Aorta (tissue), 5 donors: ENCODE measurements around the gene RFC5. TPM values are rescaled to one million over a fixed set of nuclear protein-coding genes. Genes with fewer than 3 reads are reported as not detected.

ENCODE experiments used
- ATAC-seq: fragments of 200-7000 bp; cut with Tn5 transposase; one replicate; pipeline ENCODE4 v1.9.1; 2022; ENCODE audit warnings: moderate library complexity; ENCODE audit not compliant: low FRiP score
- DNase-seq, 2 donors: peaks; one replicate each; pipeline ENCODE4 v3.0.0-alpha.2; 2020
- H3K27ac ChIP-seq, 2 donors: one replicate each; pipeline ENCODE4 v1.5.1; 2013; ENCODE audit warnings: low read length in 2 of 2, mild to moderate bottlenecking in 2 of 2, moderate library complexity in 2 of 2, control low read depth in 1 of 2, inconsistent platforms in 1 of 2, low read depth in 1 of 2
- H3K27me3 ChIP-seq, 2 donors: one replicate each; pipeline ENCODE4 v1.6.1; 2013; ENCODE audit warnings: control low read depth in 1 of 2, low read length in 1 of 2, mild to moderate bottlenecking in 1 of 2, moderate library complexity in 1 of 2; ENCODE audit not compliant: insufficient read depth in 2 of 2, control insufficient read depth in 1 of 2
- H3K36me3 ChIP-seq, 2 donors: one replicate each; pipeline ENCODE4 v1.6.1; 2013; ENCODE audit warnings: control low read depth in 1 of 2, low read length in 1 of 2, mild to moderate bottlenecking in 1 of 2; ENCODE audit not compliant: insufficient read depth in 2 of 2, control insufficient read depth in 1 of 2
- H3K4me1 ChIP-seq, 2 donors: one replicate each; pipeline ENCODE4 v1.6.1; 2013; ENCODE audit warnings: low read length in 2 of 2, control low read depth in 1 of 2, mild to moderate bottlenecking in 1 of 2, moderate library complexity in 1 of 2; ENCODE audit not compliant: insufficient read depth in 2 of 2, control insufficient read depth in 1 of 2
- H3K4me3 ChIP-seq, 2 donors: one replicate each; pipeline ENCODE4 v1.5.1; 2013; ENCODE audit warnings: low read length in 2 of 2, control low read depth in 1 of 2, mild to moderate bottlenecking in 1 of 2
- H3K9me3 ChIP-seq: one replicate; pipeline ENCODE4 v1.6.1; 2013; ENCODE audit warnings: mild to moderate bottlenecking, low read length; ENCODE audit not compliant: control insufficient read depth
- WGBS, 2 donors: extraction: QIAGEN DNeasy Blood & Tissue Kit; methylation state at CpG; one replicate each; pipeline ENCODE4 v1.1.7; 2013; 5-methylcytosine and 5-hydroxymethylcytosine counted together
- intact Hi-C, 2 donors: fragments of 100-400 bp; cut with DNase I; formaldehyde crosslinking; loops; one replicate each; pipeline versions ENCODE4 v1.14.2 to v1.15.0; 2022
- polyA plus RNA-seq, 2 donors: library from polyadenylated mRNA; stranded (reverse); fragments of 200-250 nt; gene quantifications; one replicate each; pipeline ENCODE4 v1.2.3, GENCODE V29; 2013
- total RNA-seq, 2 donors: library from RNA; stranded (reverse); fragmentation: NEBNext Ultra II Directional; extraction: Animal tissue kit (Norgen Biotek cat#: 25700); gene quantifications; one replicate each; pipeline ENCODE4 v1.2.1, GENCODE V29; 2021
- donor health status: healthy with polysubstance abuse.
- donor health status: Bipolar disorder and iron deficiency.
- donor health status: DM: no; HTN: no; CAD: no.
- donor health status: DM: no; HTN: no; CAD: no.
- donor health status: DM: yes; HTN: yes; CAD: no.

Gene RFC5
- total and polyA plus RNA-seq, 4 donors, result 5.7 to 12.0 (median 7.1) TPM

DNA sequence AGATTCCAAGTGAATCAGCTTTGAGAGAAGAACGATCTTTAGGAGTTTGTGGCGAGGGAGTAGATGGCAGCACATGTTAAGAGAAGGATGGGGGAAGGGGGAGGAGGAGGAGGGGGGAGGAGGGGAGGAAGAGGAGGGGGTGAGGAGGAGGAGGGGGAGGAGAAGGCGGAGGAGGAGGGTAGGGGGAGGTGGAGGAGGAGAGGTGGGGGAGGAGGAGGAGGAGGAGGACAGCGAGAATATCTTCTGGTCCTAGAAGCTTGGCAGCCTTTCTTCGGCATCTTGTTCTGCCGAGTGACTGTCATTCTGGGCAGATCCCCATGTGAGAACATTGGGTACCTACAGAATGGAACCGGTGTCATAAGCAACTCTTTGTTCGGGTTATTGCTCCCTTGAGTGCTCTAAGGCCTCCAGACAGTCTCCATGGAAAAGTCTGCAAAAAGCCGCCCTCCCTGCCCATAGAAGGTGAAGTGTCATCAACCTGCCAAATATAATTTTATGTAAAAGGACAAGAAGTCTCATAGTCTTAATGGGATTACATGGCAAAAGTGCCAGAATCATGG is 6.9 kb downstream of the RFC5 start:
- 78 to 82% methylated on average over 9 of the region's 9 CpGs for WGBS, 2 donors
- Histone ChIP-seq H3K9me3 (no peaks in the 10 kb centered on the region), H3K27me3 (no peaks in the 10 kb centered on the region), H3K36me3 (peaks cover 0 to 6% of the 10 kb centered on the region in 2 donors), H3K27ac (no peak overlapping the region), H3K4me3 (no peak overlapping the region), H3K4me1 (no peaks in the 10 kb centered on the region)
- ATAC-seq (no peak), DNase-seq (no peak)
- intact Hi-C loops, result no loop called here

DNA sequence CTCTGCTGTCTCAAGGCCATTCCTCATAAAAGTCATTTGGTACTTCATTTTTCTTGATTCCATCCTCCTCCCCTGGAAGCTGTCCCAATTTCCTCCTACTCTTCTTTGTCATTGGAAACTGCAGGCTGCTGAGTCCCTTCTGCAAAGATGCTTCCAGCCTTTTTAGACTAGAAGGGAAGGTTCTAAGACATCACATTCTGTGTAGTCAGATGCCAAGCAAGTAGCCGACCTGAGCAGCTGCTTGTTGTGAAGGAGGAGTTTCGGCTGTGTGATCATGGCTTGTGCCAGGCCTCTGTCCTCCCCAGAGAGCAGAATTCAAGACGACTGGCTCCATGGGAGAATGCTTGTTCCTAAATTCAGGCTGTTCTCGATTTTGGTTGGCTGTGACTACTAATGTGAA is 8.7 kb downstream of the RFC5 start:
- H3K4me1 ChIP-seq, result no peaks in the 10 kb centered on the region
- H3K4me3 ChIP-seq, result no peak overlapping the region
- H3K36me3 ChIP-seq, result peaks cover 0 to 5% of the 10 kb centered on the region in 2 donors
- H3K27me3 ChIP-seq, result no peaks in the 10 kb centered on the region
- H3K27ac ChIP-seq, result no peak overlapping the region
- H3K9me3 ChIP-seq, result no peaks in the 10 kb centered on the region
- intact Hi-C loops, result no loop called here
- 66 to 67% methylated on average over 4 of the region's 4 CpGs for WGBS, 2 donors
- DNase-seq (no peak), ATAC-seq (no peak)

DNA sequence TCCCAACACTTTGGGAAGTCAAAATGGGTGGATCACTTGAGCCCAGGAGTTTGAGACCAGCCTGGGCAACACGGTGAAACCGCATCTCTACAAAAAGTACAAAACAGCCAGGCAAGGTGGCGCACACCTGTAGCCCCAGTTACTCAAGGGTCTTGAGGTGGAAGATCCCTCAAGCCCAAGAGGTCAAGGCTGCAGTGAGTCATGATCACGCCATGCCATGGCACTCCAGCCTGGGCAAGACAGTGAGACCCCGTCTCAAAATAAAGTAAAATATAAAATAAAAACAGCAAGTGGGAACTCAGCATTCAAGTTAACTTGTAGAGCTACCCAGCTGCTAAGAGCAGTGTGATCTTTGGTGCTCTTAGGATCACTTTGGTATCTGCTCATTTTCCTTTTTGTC is 12.7 kb downstream of the RFC5 start:
- DNase-seq (no peak), ATAC-seq (no peak)
- Histone ChIP-seq H3K4me1 (no peaks in the 10 kb centered on the region), H3K27me3 (no peaks in the 10 kb centered on the region), H3K4me3 (no peak overlapping the region), H3K27ac (no peak overlapping the region), H3K36me3 (peaks cover 0 to 19% of the 10 kb centered on the region in 2 donors), H3K9me3 (no peaks in the 10 kb centered on the region)
- 94 to 97% methylated on average over 5 of the region's 5 CpGs for WGBS, 2 donors
- intact Hi-C loops, result no loop called here

DNA sequence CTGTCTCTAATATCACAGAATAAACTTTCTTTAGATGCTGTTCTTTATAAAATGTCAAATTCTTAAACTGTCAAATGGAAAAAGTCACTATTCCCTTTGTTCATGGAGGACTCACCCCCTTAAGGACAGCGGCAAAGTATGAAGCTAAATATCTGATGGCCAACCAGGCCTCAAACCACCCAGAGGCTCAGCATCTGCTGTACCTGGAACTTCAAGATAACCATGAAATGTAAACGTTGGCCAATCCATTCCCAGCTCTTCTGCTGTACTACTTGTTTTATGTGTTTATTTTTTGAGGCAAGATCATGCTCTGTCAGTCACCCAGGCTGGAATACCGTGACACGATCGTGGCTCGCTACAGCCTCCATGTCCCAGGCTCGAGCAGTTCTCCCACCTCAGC is 15.7 kb downstream of the RFC5 start:
- H3K27ac ChIP-seq, result no peak overlapping the region
- intact Hi-C loops, result loop anchor here in 1 of 2 donors (10.0 kb wide), 1 partner anchor 157 kb away; no protein-coding TSS in a partner anchor
- no peak for ATAC-seq
- no peaks in the 10 kb centered on the region for H3K4me1 ChIP-seq
- 92 to 93% methylated on average over 7 of the region's 7 CpGs for WGBS, 2 donors
- H3K4me3 ChIP-seq, result no peak overlapping the region
- H3K27me3 ChIP-seq, result no peaks in the 10 kb centered on the region
- H3K9me3 ChIP-seq, result no peaks in the 10 kb centered on the region
- H3K36me3 ChIP-seq, result peaks cover 0 to 23% of the 10 kb centered on the region in 2 donors
- no peak for DNase-seq

DNA sequence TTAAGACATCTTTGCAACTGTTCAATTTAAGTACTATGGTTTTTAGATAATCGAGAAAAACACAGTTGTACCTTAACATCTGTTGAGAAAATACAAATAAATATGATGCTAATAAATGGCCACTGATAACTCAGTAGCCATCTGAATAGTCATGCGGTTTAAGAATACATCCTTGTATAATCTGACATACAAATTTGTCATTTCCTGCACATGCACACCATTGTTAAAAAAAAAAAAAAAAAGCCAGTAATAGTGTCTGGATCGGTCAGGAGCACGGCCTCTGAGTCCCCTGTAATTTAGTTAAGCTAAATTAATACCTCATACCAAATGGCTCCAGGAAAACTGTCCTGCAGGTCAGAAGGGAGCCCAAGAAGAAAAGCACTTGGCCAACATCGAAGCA is 16.8 kb downstream of the RFC5 start:
- WGBS, 2 donors, result 87 to 89% methylated on average over 5 of the region's 5 CpGs
- H3K9me3 ChIP-seq, result no peaks in the 10 kb centered on the region
- H3K4me1 ChIP-seq, result no peaks in the 10 kb centered on the region
- H3K4me3 ChIP-seq, result no peak overlapping the region
- intact Hi-C loops, result loop anchor here in 1 of 2 donors (10.0 kb wide), 1 partner anchor 159 kb away; no protein-coding TSS in a partner anchor
- DNase-seq (no peak), ATAC-seq (no peak)
- no peak overlapping the region for H3K27ac ChIP-seq
- H3K27me3 ChIP-seq, result no peaks in the 10 kb centered on the region
- peaks cover 0 to 27% of the 10 kb centered on the region in 2 donors for H3K36me3 ChIP-seq

DNA sequence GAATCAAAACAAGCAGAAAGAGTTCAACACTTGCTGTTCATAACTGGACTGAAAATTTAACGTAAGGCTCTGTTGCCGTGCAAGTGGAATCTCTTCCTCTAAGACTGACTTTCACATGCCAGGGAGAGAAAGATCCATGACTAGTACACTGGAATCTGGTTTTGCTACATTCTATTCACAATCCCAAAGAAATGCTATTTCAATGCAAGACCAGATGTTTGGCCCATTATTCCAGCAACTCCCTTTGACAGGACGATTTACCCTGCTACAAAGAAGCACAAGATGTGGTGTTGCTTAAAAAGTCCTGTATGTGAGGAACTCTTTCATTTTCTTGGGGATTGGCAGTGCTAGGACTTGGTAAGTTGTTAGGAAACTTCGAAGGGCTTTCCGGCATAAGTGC is 17.4 kb downstream of the RFC5 start:
- intact Hi-C loops, result loop anchor here in 1 of 2 donors (10.0 kb wide), 1 partner anchor 159 kb away; no protein-coding TSS in a partner anchor
- Histone ChIP-seq H3K4me1 (no peaks in the 10 kb centered on the region), H3K4me3 (no peak overlapping the region), H3K27me3 (no peaks in the 10 kb centered on the region), H3K36me3 (peaks cover 0 to 27% of the 10 kb centered on the region in 2 donors), H3K9me3 (no peaks in the 10 kb centered on the region), H3K27ac (no peak overlapping the region)
- DNase-seq (no peak), ATAC-seq (no peak)
- WGBS, 2 donors, result 88 to 90% methylated on average over 5 of the region's 5 CpGs

DNA sequence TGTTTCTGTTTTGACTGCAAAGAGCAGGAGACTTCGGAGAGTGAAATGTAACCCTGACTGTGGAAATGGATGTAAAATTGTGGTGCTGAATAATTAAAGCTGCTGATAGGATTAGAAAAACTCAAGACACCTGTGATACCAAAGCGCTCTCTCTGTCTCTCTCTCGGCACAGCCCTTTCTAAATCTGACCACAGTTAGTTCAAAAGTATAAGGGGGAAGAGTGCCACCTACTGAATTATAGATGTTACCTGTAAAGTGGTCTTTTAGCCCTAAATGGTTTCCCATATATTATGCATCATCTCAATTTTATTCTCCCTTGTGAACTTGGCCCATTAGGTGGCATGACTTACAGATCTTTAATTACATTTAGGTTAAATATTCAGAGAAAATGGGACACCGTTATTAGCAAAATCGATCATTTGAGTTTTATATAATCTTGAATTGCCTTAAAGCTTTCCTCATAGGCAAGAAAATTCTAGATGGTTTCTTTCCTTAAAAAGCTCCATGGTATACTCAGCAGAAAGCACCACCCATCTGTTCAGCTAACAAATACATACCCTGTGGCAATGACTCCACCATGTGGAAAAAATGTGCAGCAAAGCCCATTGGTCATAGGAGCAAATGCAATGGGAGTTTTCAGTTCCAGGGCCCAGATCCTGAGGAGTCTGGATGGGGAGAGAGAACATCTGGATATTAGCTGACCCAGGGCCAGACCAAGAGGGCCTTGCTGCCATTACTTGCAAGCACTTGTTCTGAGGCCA is 18.1 kb downstream of the RFC5 start:
- no peaks in the 10 kb centered on the region for H3K4me1 ChIP-seq
- H3K27ac ChIP-seq, result no peak overlapping the region
- DNase-seq, result no peak
- H3K27me3 ChIP-seq, result no peaks in the 10 kb centered on the region
- WGBS, 2 donors, result 90 to 97% methylated on average over 5 of the region's 5 CpGs
- peaks cover 0 to 29% of the 10 kb centered on the region in 2 donors for H3K36me3 ChIP-seq
- no peaks in the 10 kb centered on the region for H3K9me3 ChIP-seq
- intact Hi-C loops, result loop anchor here in 1 of 2 donors (10.0 kb wide), 1 partner anchor 160 kb away; no protein-coding TSS in a partner anchor
- no peak overlapping the region for H3K4me3 ChIP-seq
- no peak for ATAC-seq

DNA sequence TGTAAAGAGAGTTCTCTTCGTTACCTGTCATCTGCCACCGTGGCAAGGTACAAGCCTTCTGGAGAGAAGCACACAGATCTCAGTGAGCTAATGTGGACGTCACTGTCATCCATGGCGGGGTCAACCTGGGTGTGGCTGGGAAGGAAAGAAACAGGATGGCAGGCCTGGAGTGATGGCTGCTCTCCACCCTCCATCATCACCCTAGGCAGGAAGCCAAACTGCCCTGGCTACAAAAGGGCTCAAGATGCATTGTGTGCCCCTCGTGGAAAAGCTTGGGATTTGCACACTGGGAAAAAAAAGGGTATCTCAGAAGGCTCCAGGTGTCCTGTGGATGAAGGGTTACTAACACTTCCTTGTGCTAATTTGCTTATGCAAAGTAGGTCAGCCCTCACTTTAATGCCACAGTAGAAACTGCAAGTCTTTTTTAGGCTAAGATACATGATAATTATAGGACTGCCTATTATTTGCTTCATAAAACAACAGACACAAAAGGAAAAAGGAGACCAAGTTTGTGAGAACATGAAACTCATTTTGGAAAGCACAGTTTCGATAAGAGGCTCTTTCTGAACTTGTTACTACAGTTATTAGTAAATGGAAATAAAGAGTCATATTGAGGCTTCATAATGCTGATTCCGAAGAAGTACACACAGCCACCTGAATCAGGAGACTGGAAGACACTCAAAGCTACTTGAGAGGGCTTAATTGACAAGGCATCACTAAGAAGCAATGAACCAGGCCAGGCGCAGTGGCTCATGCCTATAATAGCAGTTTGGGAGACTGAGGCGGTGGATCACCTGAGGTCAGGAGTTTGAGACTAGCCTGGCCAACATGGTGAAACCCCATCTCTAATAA is 18.9 kb downstream of the RFC5 start:
- WGBS, 2 donors, result 80 to 81% methylated on average over 9 of the region's 9 CpGs
- H3K27ac ChIP-seq, result no peak overlapping the region

More for the DNA sequence above, 18.9 kb downstream of the RFC5 start:
- H3K27me3 ChIP-seq, result no peaks in the 10 kb centered on the region
- DNase-seq (no peak), ATAC-seq (no peak)
- H3K4me1 ChIP-seq, result no peaks in the 10 kb centered on the region
- H3K36me3 ChIP-seq, result peaks cover 4 to 29% of the 10 kb centered on the region in 2 donors
- H3K4me3 ChIP-seq, result no peak overlapping the region
- no peaks in the 10 kb centered on the region for H3K9me3 ChIP-seq
- intact Hi-C loops, result loop anchor here in 1 of 2 donors (10.0 kb wide), 1 partner anchor 161 kb away; no protein-coding TSS in a partner anchor
